HG02973 (cell line): Measurements from ENCODE around the gene CSPG5.

Experiments used
- ATAC-seq: cut with Tn5 transposase; IDR thresholded peaks from one replicate; pipeline ENCODE4 v1.9.1; 2021; ENCODE audit warnings: moderate library complexity; ENCODE audit not compliant: unreplicated experiment

CSPG5 gene

DNA sequence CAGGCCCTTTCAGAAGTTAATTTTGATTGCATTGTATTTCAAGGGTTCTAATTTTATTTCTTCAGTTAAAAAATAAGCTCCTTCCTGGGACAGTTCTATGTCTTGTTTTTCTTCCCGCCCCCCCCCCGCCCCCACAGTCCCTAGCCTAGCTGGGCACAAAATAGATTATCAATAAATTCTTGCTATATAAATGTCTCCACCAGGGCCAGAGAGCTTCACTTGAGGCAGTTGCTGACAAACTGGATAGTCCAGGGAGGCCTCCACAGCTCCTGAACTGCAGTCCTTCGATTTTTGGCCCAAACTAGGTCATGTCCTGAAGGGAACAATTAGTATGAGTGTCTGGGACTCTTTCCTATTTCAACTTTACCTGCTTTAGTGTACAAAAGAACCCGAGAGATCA is 9.9 kb upstream of the CSPG5 start:
- no peak for ATAC-seq

DNA sequence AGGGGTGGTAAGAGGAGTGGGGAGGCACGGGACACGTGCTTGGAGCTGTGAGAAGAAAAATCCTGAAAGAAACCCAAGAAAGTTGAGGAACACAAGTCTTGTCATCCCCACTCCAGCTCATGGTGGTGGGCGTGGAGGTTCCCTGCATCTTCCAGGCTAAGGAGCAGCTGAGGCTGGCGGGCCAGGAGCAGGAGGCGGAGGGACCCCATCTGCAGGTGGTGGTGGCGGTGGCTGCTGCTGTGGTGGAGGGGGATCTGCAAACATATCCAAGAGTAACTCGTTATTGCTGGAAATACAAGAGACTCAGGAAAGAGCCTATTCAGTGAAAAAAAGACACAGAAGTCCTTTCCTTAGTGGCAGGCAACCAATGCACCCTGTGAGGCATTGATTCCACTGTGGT is 9.4 kb upstream of the CSPG5 start:
- ATAC-seq: no peak

DNA sequence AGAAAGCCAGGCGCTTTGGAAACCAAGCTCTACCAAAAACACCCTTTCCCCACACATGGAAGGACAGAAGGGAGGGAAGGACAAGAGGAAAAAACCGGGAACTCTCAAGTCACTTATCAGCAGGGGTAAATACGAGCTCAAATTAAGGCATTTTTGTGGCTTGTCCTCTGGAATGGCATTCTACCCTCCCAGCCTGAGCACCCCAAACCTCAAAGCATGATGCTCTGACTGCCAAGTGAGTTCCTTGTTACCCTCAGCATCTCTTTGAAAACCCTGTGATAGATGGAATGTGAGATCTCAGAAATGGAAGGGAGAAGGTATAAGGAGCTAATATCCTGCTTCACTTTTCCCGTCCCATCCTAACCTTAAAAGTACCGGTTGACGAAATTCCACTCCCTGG is 8.1 kb upstream of the CSPG5 start:
- no peak for ATAC-seq

DNA sequence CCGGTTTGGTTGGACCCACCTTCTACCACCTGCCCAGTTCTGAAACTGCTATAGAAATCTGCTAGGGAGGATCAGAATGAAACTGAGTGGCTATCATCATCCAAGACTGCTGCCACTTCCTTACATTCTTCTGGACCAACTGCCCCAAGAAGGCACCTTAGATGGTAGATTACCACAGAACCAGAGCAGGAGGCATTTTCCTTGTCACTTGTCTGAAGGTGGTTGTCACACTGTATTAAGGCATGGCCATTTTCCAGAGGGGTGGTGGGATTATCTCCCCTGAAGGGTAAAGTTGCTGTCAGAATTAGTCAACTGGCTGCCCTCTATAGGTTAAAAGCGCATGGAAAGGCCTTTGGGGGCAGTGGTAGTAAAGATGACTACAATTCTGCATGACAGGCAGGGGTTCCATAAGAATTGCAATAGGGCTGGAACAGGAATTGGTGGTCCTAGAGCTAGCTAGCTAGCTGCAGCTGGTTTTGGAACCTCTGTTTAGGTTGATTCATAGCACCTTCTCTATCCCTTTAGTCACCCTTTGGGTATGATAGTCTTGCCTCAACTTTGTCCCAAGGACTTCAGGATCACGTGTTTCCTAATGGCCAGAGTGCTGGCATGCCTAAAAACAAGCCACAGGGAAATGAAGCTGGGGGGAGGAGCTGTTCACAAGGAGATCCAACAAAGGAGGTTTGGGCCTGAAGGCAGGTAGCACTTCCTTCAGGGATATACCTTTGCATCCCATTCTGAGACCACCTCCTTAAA is 4.8 kb upstream of the CSPG5 start:
- no peak for ATAC-seq

DNA sequence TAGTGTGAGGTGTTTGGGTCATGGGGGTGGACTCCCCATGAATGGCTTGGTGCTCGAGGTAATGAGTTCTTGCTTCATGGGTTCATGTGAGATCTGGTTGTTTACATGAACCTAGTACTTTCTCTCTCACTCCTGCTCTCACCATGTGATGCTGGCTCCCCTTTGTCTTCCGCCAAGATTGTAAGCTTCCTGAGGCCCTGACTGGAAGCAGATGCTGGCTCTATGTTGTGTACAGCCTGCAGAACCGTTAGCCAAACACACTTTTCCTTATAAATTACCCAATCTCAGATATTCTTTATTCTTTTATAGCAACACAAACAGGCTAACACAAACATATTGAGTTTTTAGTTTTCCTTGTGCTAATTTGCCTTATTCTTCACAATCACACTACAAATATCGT is 3.2 kb upstream of the CSPG5 start:
- no peak for ATAC-seq

DNA sequence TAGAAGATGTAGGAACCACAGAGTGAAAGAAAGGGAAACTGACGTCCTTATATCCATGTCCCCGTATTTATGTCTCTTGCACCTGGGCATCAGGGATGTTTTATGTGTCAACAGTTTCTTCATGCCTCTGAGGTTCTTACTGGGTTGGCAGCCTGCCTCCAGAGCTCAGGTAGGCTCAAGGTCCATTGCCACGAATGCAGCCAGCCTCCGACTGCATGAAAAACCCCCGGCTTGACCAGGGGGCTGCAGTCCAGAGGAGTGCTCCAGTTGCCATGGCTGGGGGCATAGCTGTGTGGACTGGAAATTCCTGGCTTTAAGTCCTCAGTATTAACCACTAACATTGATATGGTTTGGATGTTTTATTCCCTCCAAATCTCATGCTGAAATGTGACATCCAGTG is 2.8 kb upstream of the CSPG5 start:
- ATAC-seq: no peak

DNA sequence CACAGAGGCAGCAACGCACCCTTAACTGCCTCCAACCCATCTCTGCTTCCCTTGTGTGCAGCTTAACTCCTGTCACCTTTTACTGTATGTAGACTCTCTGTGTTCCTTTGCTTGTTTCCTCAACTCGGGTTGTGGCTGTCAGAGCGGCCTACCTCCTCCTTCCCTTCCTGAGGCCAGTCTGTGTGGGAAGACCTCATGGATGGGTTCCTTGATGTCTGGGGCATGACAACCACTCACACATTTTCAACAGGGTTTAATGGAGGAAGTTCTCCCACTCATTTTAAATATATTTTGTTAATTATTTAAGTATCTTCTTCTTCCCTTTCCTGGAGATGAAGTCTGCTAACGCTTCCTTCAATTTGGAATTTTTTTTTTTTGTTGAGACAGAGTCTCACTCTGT is 1.8 kb upstream of the CSPG5 start:
- no peak for ATAC-seq

DNA sequence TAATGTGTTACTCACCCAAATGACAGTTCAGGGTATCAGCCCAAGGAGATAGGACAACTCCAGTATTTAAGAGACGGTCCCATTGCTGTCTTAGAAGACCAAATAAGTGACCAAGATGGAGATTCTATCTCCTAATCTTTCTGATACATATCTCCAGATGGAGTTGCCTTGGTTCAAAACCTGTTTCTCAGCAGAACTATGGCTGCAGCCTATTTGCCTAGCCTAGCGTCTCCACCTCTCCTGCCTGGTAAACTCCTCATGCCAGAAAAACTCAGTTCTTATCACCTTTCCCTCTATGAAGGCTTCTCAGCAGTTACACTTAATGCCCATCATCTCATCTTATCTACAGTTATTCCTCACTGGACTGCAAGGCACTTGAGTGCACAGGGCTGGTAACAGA is 1.2 kb upstream of the CSPG5 start:
- no peak for ATAC-seq

DNA sequence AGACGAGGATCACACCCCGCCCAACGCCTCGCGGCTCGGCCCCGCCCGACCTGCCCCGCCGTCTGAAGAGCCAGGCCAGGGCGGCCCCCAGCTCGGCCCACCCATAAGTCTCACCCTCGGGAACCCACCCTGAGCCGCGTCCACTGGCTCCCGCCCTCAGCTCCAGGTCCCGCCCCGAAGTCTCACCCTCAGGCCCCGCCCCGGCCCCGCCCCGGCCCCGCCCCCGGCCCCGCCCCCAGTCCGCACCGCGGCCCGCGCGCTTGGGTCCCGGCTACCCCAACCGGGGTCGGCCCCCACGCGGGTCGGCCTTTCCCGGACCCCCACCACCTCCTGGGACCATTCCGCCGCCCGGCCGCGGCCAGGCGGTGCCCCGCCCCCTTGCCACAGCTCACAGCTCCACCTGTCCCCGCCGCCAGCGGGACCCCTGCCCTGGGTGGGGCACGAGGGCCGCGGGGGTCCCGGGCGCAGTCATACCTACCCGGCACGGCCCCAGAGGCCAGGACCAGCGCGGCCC is 489 bp downstream of the CSPG5 start:
- no peak for ATAC-seq

DNA sequence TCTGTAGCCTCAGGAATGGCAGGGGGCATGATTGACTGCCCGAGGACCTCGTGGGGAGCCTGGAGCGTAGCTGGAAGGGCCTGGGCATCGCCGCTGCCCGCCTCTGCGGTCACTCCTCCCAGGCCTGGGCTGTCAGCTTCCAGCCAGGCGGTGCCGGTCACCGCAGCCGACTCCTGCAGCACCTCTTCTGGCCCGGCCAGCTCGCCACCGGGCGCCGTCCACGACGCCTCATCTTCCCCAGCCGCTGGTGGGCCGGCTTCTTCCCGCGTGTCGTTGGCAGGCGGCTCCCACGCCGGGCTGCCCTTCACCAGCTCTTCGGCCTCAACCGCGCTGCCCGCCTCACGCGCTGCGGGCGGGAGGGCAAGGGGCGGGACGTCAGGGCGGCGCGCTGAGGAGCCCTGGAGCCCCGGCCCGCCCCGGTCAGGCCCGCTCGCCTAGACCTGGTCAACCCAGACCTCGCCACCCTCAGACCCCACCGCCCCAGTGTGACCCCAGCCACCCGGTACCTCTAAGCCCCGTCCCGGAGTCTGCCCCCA is 1.0 kb downstream of the CSPG5 start:
- ATAC-seq: no peak

DNA sequence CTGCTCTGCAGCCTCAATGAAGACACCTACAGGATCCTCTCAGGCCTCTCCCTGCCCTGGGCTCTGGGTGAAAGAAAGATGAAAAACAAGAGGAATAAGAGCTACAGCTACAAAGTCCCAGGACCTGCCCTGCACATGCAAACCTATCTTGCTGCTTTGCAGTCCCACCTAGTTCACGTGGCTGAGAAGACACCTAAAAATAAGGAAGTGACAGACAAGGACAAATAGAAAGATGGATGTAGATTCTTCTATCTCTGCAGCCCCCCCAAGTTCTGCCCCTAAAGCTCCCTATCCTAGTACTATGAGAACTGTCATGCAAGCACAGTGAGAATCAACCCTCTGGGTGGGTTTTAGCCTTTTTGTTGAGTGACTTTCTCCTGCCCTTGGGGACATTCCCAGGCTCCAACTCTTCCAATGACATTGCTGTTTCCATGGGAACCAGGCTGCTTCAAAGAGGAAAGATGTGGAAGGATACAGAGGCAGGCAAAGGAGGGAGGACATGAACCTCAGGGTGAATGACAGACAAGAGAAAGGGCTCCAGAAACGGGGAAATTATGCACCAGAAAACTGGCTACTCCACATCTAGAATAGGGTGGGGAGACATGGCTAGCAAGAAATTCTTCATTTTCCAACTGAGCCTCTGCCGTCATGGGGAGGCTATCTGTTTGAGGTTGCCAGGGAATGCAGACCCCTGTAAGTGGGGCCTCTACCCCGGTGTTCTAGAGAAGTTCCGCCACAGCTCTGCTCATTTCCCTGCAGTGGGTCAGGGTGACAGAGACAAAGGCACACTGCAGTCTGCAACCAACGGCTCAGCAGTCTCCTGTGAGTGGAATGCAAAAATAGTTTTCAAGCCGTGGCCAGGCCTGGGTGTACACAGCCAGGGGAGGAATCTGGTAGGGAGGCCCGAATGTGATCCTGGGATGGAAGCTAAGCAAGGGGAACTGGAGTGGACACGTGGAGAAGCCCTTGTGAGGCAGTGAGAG is 5.2 kb downstream of the CSPG5 start:
- ATAC-seq: no peak

DNA sequence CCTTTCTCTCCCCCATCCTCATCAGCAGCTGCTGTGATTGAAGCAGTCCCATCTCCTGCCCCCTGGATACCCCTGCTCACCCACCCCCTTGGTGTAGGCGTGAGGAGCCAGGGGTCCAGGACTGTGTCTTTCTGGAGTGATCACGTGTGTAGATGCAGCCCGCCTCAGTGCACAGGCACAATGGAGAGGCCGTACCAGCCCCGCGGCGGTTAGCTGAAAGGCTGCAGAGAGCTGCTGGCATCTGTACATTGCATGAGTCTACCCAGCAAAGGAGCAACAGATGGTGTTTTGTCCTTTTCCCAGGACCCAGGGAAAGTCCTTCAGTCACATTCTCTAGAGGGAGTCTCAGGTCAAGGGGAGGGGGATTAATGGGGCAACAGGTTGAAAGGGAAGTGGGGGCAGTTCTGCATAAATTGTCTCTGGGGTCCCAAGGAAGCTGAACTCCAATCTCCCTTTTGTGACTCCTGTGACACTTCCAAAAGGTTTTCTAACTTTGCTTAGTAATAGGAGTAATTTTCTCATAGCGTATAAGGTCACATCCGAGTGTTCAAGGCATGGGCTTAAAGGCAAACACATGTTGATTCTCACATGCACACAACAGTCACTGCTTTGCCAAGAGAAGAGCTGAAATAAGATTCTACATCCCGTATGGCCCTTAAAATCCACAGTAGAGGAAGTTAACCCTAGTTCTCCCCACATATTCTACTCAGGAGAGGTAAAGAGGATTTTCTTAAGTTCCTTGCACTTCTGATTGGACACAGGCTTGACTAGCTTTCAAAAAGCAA is 7.1 kb downstream of the CSPG5 start:
- no peak for ATAC-seq

DNA sequence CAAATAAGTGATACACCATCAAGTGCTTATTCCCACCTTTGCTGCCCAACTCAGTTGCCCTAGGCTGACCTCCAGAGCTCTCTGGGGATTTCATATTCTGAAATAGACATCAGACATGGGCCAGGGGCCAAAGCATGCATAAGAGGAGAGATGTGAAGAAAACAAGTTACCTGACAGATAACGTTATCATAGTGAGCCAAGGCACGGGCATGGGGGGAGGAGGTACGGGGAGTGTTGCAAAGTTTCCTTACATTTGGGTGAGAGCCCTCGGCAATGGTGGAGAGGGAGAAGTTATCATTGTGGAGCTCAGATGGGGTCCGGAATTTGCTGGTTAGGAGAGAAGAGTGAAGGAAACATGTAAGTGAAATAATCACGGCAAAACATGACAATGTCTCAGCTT is 9.8 kb downstream of the CSPG5 start:
- no peak for ATAC-seq

DNA sequence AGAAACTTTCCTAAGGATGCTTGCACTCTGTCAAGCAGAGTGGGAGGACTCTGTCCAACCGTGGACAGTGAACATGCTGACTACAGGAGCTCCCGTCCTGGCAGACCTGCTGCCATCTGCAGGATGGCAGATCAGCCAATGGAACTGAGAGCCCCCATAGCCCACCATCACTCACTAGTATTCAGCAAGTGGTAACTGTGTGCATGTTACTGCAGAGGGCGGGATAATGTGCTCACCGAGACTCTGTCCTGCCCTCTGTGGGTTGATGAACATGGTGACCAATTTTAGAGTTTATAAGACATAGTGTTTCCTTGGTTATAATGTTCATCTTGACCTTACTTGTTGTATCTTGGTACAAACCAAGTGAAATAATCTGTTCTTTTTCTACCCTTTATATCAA is 11.5 kb downstream of the CSPG5 start:
- no peak for ATAC-seq

DNA sequence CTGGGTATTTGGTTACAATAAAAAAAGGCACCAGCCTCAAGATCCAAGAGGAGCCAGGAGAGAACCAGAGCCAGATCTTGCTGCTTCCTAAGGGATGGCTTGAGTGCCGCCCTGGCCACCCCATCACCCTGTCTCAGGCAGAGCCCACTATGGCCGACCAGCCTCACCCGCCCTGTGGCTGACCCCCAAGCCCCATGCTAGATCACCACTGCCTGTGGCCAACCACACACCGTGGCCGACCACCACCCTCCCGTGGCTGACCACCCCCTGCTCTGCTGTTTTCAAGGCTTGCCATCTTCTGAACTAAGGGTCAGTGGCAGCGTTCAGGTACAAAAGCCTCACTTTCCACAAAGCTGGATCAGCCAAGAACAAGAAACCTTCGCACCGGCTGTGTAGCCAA is 12.0 kb downstream of the CSPG5 start:
- ATAC-seq: no peak

DNA sequence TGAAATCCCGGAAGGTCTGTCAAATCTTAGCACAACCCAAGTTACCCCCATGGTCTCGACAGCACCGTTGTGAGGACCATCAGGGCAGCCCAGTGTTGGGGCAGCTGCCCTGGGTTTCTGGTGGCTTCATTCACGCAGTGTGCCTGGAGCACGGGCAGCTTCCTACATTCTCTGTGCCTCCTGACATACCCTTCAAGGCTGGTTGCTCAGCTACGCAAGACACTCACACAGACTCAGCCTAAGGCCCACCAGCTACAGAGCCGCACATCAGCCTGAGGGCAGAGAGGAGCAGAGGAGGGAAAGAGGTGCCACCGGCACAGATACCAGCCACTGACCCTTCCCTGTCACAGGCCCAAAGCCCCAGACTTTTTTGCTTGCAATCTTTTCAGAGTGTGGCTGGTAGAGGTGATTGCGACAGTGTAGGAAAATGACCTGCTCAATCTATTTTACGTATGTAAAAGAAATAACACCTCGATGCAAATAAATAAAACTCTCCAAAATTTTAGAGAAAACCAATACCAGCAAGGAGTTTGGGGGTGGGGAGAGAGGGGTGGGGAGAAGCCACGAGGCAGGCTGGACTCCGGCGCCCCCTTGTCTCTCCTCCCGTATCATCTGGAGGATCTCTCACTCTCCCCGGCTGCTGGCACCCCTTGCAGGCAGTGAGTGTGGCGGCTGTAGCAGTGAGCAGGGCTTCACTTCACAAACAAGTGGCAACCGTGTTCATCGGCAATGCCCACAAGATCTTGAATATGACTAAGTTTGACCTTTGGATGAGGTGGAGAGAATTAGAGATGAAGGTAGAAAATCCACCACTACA is 12.7 kb downstream of the CSPG5 start:
- no peak for ATAC-seq

DNA sequence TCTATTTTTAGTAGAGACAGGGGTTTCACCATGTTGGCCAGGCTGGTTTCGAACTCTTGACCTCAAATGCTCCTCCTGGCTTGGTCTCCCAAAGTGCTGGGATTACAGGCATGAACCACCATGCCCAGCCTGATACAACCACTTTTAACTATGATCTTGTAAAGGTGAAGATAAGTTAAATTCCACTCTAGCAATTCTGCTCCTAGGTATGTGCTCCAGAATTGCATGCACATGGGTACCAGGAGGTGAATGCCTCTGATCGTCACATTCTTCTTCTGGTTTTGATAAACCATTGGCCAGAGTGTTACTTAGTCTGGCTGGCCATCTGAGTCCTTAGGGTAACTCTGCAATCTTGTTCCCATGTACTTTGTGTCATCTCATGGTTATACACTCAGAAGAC is 22.3 kb downstream of the CSPG5 start:
- ATAC-seq: no peak

DNA sequence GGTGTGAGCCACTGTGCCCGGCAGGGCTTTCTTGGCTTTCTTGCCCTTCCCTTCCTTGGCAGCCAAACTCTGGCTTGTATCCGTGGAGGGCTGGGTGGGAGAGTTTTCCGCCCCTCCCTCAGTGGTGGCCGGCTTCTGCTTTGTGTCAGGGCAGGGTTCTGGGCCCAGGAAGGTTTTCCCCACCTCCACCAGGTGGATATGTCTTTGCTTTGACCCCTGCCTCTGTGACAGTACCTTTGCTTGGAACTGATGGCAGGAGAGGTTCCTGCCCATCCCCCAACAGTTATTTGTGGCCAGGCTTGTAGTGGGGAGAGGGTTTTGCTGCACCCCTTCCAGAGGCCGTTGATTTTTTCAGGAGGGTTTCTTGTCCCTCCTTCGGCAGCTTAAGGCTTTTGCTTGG is 24.3 kb downstream of the CSPG5 start:
- ATAC-seq: no peak

DNA sequence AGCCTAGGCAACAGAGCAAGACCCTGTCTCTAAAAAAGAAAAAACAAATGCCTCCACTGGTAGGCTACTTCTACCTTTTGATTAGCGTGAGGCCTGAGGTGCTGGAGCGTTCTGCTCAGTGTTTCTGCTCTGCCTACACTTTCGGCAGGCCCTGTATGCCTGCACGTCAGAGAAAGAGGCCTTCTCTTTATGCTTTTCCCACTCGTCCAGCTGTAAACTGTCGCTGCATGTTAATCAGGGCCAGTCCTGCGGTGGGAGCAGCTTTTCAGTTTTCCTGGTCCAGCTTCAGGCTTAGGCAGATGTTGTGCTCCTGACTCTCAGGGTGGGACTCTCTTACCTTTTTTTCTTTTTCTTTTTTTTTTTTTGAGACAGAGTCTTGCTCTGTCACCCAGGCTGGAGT is 25.3 kb downstream of the CSPG5 start:
- ATAC-seq: no peak
